T-helper 17 cell (primary cell): ENCODE measurements around the gene WDR90. TPM values are rescaled to one million over a fixed set of nuclear protein-coding genes. Genes with fewer than 3 reads are reported as not detected.

Experiments
- ATAC-seq: fragments of 150-1000 bp; cut with Tn5 transposase; 2 replicates; pipeline ENCODE4 v1.10.0; 2021; ENCODE audit warnings: mild to moderate bottlenecking, moderate library complexity
- DNase-seq, 3 donors: peaks; one replicate each; pipeline versions ENCODE4 v3.0.0 to v3.0.0-alpha.2; 2020 to 2021
- H3K9me3 ChIP-seq: one replicate; pipeline ENCODE4 v1.7.0; 2013; ENCODE audit warnings: low read length, mild to moderate bottlenecking; ENCODE audit not compliant: control insufficient read depth, poor library complexity, severe bottlenecking
- H3K27ac Mint-ChIP-seq: one replicate; pipeline ENCODE4 v1.8.0; 2022; ENCODE audit warnings: mild to moderate bottlenecking, moderate library complexity, mixed read lengths
- H3K27me3 Mint-ChIP-seq: one replicate; pipeline ENCODE4 v1.8.0; 2022; ENCODE audit warnings: mixed read lengths
- H3K36me3 Mint-ChIP-seq: one replicate; pipeline ENCODE4 v1.8.0; 2022; ENCODE audit warnings: low read depth, mixed read lengths
- H3K4me1 Mint-ChIP-seq: one replicate; pipeline ENCODE4 v1.8.0; 2022; ENCODE audit warnings: mild to moderate bottlenecking, mixed read lengths
- H3K4me3 Mint-ChIP-seq: one replicate; pipeline ENCODE4 v1.8.0; 2022; ENCODE audit warnings: mild to moderate bottlenecking, moderate library complexity, mixed read lengths
- total RNA-seq, 4 donors: library from RNA in 2 of 4; stranded (reverse) in 2 of 4; gene quantifications; one replicate each; pipeline ENCODE4 v1.2.3 and lab custom pipeline; 2022 to 2026

The WDR90 gene
- total RNA-seq, 2 donors from 2014 or later: 11.1 to 15.3 TPM

- H3K27ac Mint-ChIP-seq: no peak overlapping the region
- H3K36me3 Mint-ChIP-seq: no peaks in the 10 kb centered on the region
- no peaks in the 10 kb centered on the region for H3K27me3 Mint-ChIP-seq
- H3K4me3 Mint-ChIP-seq: no peak overlapping the region
- DNase-seq: no peak
- H3K9me3 ChIP-seq: no peaks in the 10 kb centered on the region
- H3K4me1 Mint-ChIP-seq: peaks cover 11% of the 10 kb centered on the region
- no peak for ATAC-seq
Observed at GRCh38 chr16:675884-676564, 26.9 kb downstream of the WDR90 start.

DNA sequence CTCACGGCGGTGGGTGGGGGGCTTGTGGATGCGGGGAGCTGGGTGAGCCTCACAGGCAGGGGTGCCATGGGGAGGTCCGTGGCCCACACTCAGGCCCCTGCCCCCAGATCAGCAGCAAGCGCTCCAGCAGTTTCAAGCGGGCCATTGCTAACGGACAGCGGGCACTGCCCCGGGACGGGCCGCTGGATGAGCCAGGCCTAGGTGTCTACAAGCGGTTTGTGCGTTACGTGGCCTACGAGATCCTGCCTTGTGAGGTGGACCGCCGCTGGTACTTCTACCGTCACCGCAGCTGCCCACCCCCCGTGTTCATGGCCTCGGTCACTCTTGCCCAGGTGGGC is 27.4 kb downstream of the WDR90 start:
- Mint-ChIP-seq H3K27ac (no peak overlapping the region), H3K36me3 (no peaks in the 10 kb centered on the region)

GRCh38 chr16:676913-677312 is 27.7 kb downstream of the WDR90 start:
- ATAC-seq (no peak), DNase-seq (peak in 1 of 3 donors; percentile 38)
- Mint-ChIP-seq H3K36me3 (no peaks in the 10 kb centered on the region), H3K4me1 (peaks cover 16% of the 10 kb centered on the region), H3K27me3 (no peaks in the 10 kb centered on the region), H3K4me3 (peak overlapping the region; percentile 80), H3K27ac (no peak overlapping the region)
- H3K9me3 ChIP-seq: no peaks in the 10 kb centered on the region

More for the DNA sequence above, 27.4 kb downstream of the WDR90 start:
- Mint-ChIP-seq H3K27me3 (no peaks in the 10 kb centered on the region), H3K4me3 (no peak overlapping the region), H3K4me1 (peaks cover 13% of the 10 kb centered on the region)
- H3K9me3 ChIP-seq: no peaks in the 10 kb centered on the region
- DNase-seq (no peak), ATAC-seq (no peak)

DNA sequence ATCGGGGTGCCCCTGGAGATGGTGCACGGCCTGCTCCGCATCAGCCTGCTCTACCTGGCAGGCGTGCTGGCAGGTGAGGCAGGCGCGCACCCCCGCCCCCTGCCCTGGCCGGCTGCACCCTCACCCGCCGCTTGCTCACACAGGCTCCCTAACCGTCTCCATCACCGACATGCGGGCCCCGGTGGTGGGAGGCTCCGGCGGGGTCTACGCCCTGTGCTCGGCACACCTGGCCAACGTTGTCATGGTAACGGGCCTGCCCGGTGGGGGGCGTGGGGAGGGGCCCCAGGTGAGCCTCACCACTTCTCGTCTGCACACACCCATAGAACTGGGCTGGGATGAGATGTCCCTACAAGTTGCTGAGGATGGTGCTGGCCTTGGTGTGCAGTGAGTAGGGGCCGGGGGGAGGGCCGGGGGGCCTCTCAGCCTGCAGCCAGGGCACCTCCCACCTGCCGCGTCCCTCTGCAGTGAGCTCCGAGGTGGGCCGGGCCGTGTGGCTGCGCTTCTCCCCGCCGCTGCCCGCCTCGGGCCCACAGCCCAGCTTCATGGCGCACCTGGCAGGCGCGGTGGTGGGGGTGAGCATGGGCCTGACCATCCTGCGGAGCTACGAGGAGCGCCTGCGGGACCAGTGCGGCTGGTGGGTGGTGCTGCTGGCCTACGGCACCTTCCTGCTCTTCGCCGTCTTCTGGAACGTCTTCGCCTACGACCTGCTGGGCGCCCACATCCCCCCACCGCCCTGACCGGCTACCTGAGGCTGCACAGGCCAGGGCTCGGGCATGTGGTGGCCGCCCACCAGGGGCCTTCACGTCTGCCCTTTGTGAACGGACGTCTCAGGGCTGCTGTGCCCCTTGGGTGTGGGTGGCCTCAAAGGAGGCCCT is 28.4 kb downstream of the WDR90 start:
- no peak for DNase-seq
- Mint-ChIP-seq H3K27ac (no peak overlapping the region), H3K4me3 (peak overlapping the region; percentile 80), H3K27me3 (no peaks in the 10 kb centered on the region), H3K4me1 (peaks cover 20% of the 10 kb centered on the region), H3K36me3 (no peaks in the 10 kb centered on the region)
- no peak for ATAC-seq
- no peaks in the 10 kb centered on the region for H3K9me3 ChIP-seq

DNA sequence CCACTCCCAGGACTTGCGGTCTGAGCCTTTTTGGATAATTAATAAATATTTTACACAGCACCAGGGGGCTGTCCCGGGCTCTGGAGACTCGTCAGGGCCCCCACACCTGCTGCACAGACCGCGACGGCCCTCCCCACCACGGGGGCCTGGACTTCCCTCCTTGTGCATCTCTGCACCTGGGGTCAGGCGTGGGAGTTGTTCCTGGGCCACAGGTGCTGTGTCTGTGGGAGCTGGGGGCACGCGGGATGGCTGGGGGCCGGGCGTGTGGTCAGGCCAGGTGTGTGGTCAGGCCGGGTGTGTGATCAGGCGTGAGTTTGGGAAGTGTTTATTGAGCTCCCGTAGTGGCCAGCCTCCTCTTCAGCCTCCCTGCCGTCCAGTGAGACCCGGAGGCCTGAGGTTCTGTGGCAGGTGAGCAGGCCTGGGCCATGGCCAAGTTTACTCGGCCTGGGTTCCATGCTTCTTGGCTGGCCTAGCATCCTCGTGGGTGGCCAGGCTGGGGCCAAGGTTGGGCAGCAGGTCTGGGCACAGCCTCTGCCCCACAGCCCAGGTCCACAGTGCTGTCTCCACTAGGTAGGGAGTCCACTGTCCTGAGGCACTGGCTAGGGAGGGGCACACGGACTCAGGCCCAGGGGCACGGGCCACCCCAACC is 29.2 kb downstream of the WDR90 start:
- Mint-ChIP-seq H3K27ac (peak overlapping the region; percentile 34), H3K27me3 (no peaks in the 10 kb centered on the region), H3K36me3 (no peaks in the 10 kb centered on the region), H3K4me3 (peak overlapping the region; percentile 76), H3K4me1 (peaks cover 25% of the 10 kb centered on the region)
- H3K9me3 ChIP-seq: no peaks in the 10 kb centered on the region
- ATAC-seq (no peak), DNase-seq (no peak)

- H3K27me3 Mint-ChIP-seq: no peaks in the 10 kb centered on the region
- peaks cover 26% of the 10 kb centered on the region for H3K4me1 Mint-ChIP-seq
Observed at GRCh38 chr16:678858-679813, 30.0 kb downstream of the WDR90 start.

GRCh38 chr16:679814-680624 is 30.9 kb downstream of the WDR90 start, which contains the start of gene STUB1:
Gene STUB1, plus strand, starts transcription at chr16:680410. Its CDS starts 116 bp downstream, at chr16:680526.
- no peaks in the 10 kb centered on the region for H3K27me3 Mint-ChIP-seq

More at GRCh38 chr16:678858-679813, 30.0 kb downstream of the WDR90 start:
- Mint-ChIP-seq H3K4me3 (peak overlapping the region; percentile 82), H3K27ac (peak overlapping the region; percentile 34), H3K36me3 (no peaks in the 10 kb centered on the region)
- H3K9me3 ChIP-seq: no peaks in the 10 kb centered on the region
- ATAC-seq (no peak), DNase-seq (peak in 2 of 3 donors; percentile 50 to 53)

GRCh38 chr16:680625-680945 is 31.4 kb downstream of the WDR90 start:
- DNase-seq (no peak), ATAC-seq (no peak)
- Mint-ChIP-seq H3K4me1 (peaks cover 20% of the 10 kb centered on the region), H3K36me3 (no peaks in the 10 kb centered on the region), H3K27ac (peak overlapping the region; percentile 37), H3K27me3 (no peaks in the 10 kb centered on the region), H3K4me3 (peak overlapping the region; percentile 83)
- H3K9me3 ChIP-seq: no peaks in the 10 kb centered on the region

More at GRCh38 chr16:679814-680624, 30.9 kb downstream of the WDR90 start, which contains the start of gene STUB1:
- peak; percentile 55 for ATAC-seq
- H3K9me3 ChIP-seq: no peaks in the 10 kb centered on the region
- DNase-seq: peak; percentile 76 to 89 (median 89)
- H3K27ac Mint-ChIP-seq: peak within 1 kb of the TSS; percentile 37
- H3K4me3 Mint-ChIP-seq: peak within 1 kb of the TSS; percentile 83
- H3K36me3 Mint-ChIP-seq: no peaks in the 10 kb centered on the region
- peaks cover 22% of the 10 kb centered on the region for H3K4me1 Mint-ChIP-seq

GRCh38 chr16:680967-681745 is 32.0 kb downstream of the WDR90 start:
- H3K27ac Mint-ChIP-seq: peak overlapping the region; percentile 37
- H3K4me1 Mint-ChIP-seq: peaks cover 20% of the 10 kb centered on the region
- no peaks in the 10 kb centered on the region for H3K36me3 Mint-ChIP-seq

DNA sequence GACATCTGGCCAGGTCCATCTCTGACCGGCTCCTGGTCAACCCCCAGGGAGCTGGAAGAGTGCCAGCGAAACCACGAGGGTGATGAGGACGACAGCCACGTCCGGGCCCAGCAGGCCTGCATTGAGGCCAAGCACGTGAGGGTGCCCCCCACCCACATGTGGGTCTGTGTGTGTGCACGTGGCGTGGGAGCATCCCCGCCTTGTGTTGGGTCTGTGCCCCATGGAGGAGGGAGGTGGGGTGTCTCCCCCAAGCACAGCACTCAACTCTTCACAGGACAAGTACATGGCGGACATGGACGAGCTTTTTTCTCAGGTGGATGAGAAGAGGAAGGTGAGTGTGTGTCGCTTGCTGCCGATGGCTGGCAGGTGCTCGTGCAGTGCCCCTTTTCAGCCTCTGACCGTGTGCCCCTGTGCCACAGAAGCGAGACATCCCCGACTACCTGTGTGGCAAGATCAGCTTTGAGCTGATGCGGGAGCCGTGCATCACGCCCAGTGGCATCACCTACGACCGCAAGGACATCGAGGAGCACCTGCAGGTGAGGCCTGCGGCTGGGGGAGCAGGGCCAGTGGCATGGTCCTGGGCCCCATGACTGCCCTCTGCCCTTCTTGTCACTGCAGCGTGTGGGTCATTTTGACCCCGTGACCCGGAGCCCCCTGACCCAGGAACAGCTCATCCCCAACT is 32.7 kb downstream of the WDR90 start:
- DNase-seq: no peak
- no peaks in the 10 kb centered on the region for H3K9me3 ChIP-seq
- peak overlapping the region; percentile 43 for H3K4me3 Mint-ChIP-seq
- H3K27me3 Mint-ChIP-seq: no peaks in the 10 kb centered on the region
- peak overlapping the region; percentile 61 for H3K27ac Mint-ChIP-seq
- peaks cover 20% of the 10 kb centered on the region for H3K4me1 Mint-ChIP-seq
- ATAC-seq: no peak
- H3K36me3 Mint-ChIP-seq: no peaks in the 10 kb centered on the region

More at GRCh38 chr16:680967-681745, 32.0 kb downstream of the WDR90 start:
- Mint-ChIP-seq H3K27me3 (no peaks in the 10 kb centered on the region), H3K4me3 (peak overlapping the region; percentile 83)
- ATAC-seq (no peak), DNase-seq (no peak)
- no peaks in the 10 kb centered on the region for H3K9me3 ChIP-seq
